AG10803 (cell line): ENCODE measurements around the gene RADIL.

ENCODE experiments used
- DNase-seq: peaks from one replicate; pipeline ENCODE4 v3.0.0; 2010; ENCODE audit warnings: low read depth
- H3K4me3 ChIP-seq: 2 replicates; pipeline ENCODE4 v1.5.1; 2011; ENCODE audit warnings: mild to moderate bottlenecking, low read length, control low read depth
- CTCF ChIP-seq: conservative IDR thresholded peaks from 2 replicates; pipeline ENCODE4 v1.5.1; 2011; ENCODE audit warnings: mild to moderate bottlenecking, low read length, control low read depth, inconsistent platforms

Gene RADIL

GRCh38 chr7:4825081-4825480 is 58.4 kb downstream of the RADIL start:
- H3K4me3 ChIP-seq: no peak overlapping the region
- no peak for TF ChIP-seq CTCF
- no peak for DNase-seq

- DNase-seq: no peak
- no peak overlapping the region for H3K4me3 ChIP-seq
- TF ChIP-seq CTCF: no peak
Measured at GRCh38 chr7:4824120-4824775, 59.3 kb downstream of the RADIL start.

GRCh38 chr7:4823441-4824119 is 59.9 kb downstream of the RADIL start:
- H3K4me3 ChIP-seq: no peak overlapping the region
- DNase-seq: no peak
- TF ChIP-seq CTCF: no peak

GRCh38 chr7:4822677-4823076 is 60.8 kb downstream of the RADIL start:
- H3K4me3 ChIP-seq: no peak overlapping the region
- TF ChIP-seq CTCF: no peak
- DNase-seq: no peak

GRCh38 chr7:4820967-4821471 is 62.5 kb downstream of the RADIL start:
- no peak overlapping the region for H3K4me3 ChIP-seq
- no peak for TF ChIP-seq CTCF
- no peak for DNase-seq

GRCh38 chr7:4820405-4820966 is 63.0 kb downstream of the RADIL start:
- TF ChIP-seq CTCF: no peak
- DNase-seq: no peak
- no peak overlapping the region for H3K4me3 ChIP-seq
